Vagina (tissue), 2 donors: ENCODE results near the gene HYCC1.

Experiments
- POLR2A ChIP-seq, 2 donors: fragments of 450-650 bp; IDR thresholded peaks; one replicate each; pipeline ENCODE4 v1.6.1; 2017; ENCODE audit warnings: antibody characterized with exemption in 2 of 2, mild to moderate bottlenecking in 2 of 2, moderate library complexity in 2 of 2
- POLR2AphosphoS5 ChIP-seq, 2 donors: sonication (generic); formaldehyde crosslinking; IDR thresholded peaks; one replicate each; pipeline ENCODE4 v1.9.0; 2017; ENCODE audit warnings: antibody characterized with exemption in 2 of 2, mild to moderate bottlenecking in 2 of 2, low read depth in 1 of 2; ENCODE audit not compliant: insufficient read depth in 1 of 2
- TF ChIP-seq, protein P1 (sequence below), 3 experiments: fragments of 450-650 bp in 2 of 3; fragments of 200-600 bp in 1 of 3; sonication (generic) in 1 of 3; IDR thresholded peaks; one replicate each; pipeline ENCODE4 v1.5.1; 2017 to 2019; ENCODE audit warnings: antibody characterized with exemption in 3 of 3, mild to moderate bottlenecking in 2 of 3, moderate library complexity in 2 of 3

GRCh38 chr7:23021596-23021995, 7.7 kb upstream of the HYCC1 start:
- TF ChIP-seq POLR2A (IDR thresholded peaks at IDR 0.05): no peak
- TF ChIP-seq, protein P1, sequence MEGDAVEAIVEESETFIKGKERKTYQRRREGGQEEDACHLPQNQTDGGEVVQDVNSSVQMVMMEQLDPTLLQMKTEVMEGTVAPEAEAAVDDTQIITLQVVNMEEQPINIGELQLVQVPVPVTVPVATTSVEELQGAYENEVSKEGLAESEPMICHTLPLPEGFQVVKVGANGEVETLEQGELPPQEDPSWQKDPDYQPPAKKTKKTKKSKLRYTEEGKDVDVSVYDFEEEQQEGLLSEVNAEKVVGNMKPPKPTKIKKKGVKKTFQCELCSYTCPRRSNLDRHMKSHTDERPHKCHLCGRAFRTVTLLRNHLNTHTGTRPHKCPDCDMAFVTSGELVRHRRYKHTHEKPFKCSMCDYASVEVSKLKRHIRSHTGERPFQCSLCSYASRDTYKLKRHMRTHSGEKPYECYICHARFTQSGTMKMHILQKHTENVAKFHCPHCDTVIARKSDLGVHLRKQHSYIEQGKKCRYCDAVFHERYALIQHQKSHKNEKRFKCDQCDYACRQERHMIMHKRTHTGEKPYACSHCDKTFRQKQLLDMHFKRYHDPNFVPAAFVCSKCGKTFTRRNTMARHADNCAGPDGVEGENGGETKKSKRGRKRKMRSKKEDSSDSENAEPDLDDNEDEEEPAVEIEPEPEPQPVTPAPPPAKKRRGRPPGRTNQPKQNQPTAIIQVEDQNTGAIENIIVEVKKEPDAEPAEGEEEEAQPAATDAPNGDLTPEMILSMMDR (IDR thresholded peaks at IDR 0.05): no peak
- TF ChIP-seq POLR2AphosphoS5 (IDR thresholded peaks at IDR 0.05; ENCODE audit: insufficient read depth in 1 of 2, low read depth in 1 of 2): no peak
